PC-9 (cell line): ENCODE results near the gene RPS6KB1.

Experiments used
- EZH2 ChIP-seq: fragments of 200-600 bp; sonication (generic); IDR thresholded peaks from 2 replicates; pipeline ENCODE4 v1.8.0; 2017; ENCODE audit warnings: antibody characterized with exemption, low read depth
- TF ChIP-seq, protein P1 (sequence below): fragments of 200-600 bp; sonication (generic); conservative IDR thresholded peaks from 2 replicates; pipeline ENCODE4 v1.6.1; 2017; ENCODE audit warnings: mixed run types, antibody characterized with exemption, mild to moderate bottlenecking, moderate library complexity

GRCh38 chr17:59876107-59876506, 16.8 kb upstream of the RPS6KB1 start:
- TF ChIP-seq EZH2: no peak
- TF ChIP-seq, protein P1, sequence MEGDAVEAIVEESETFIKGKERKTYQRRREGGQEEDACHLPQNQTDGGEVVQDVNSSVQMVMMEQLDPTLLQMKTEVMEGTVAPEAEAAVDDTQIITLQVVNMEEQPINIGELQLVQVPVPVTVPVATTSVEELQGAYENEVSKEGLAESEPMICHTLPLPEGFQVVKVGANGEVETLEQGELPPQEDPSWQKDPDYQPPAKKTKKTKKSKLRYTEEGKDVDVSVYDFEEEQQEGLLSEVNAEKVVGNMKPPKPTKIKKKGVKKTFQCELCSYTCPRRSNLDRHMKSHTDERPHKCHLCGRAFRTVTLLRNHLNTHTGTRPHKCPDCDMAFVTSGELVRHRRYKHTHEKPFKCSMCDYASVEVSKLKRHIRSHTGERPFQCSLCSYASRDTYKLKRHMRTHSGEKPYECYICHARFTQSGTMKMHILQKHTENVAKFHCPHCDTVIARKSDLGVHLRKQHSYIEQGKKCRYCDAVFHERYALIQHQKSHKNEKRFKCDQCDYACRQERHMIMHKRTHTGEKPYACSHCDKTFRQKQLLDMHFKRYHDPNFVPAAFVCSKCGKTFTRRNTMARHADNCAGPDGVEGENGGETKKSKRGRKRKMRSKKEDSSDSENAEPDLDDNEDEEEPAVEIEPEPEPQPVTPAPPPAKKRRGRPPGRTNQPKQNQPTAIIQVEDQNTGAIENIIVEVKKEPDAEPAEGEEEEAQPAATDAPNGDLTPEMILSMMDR: no peak
